ENCODE measurements around the gene FGF12. TPM values are rescaled to one million over a fixed set of nuclear protein-coding genes. Genes with fewer than 3 reads are reported as not detected.

FGF12 gene
- total RNA-seq, 2 experiments from 2014 or later: not detected

- DNase-seq: no peak
- no peaks in the 10 kb centered on the region for H3K4me1 Mint-ChIP-seq (ENCODE audit: low read depth)
- no peak overlapping the region for H3K27ac Mint-ChIP-seq
- ChIA-PET POLR2A (no interaction called here), CTCF (no interaction called here)
- H3K36me3 Mint-ChIP-seq (ENCODE audit: low read depth): no peaks in the 10 kb centered on the region
- TF ChIP-seq, protein P1, sequence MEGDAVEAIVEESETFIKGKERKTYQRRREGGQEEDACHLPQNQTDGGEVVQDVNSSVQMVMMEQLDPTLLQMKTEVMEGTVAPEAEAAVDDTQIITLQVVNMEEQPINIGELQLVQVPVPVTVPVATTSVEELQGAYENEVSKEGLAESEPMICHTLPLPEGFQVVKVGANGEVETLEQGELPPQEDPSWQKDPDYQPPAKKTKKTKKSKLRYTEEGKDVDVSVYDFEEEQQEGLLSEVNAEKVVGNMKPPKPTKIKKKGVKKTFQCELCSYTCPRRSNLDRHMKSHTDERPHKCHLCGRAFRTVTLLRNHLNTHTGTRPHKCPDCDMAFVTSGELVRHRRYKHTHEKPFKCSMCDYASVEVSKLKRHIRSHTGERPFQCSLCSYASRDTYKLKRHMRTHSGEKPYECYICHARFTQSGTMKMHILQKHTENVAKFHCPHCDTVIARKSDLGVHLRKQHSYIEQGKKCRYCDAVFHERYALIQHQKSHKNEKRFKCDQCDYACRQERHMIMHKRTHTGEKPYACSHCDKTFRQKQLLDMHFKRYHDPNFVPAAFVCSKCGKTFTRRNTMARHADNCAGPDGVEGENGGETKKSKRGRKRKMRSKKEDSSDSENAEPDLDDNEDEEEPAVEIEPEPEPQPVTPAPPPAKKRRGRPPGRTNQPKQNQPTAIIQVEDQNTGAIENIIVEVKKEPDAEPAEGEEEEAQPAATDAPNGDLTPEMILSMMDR (IDR thresholded peaks at IDR 0.05): no peak
- no peak for ATAC-seq
- no peak overlapping the region for H3K4me3 Mint-ChIP-seq
- H3K27me3 Mint-ChIP-seq: no peaks in the 10 kb centered on the region
- intact Hi-C loops (cut with micrococcal nuclease): no loop called here
- no peaks in the 10 kb centered on the region for H3K9me3 Mint-ChIP-seq
Measured at GRCh38 chr3:192367616-192368015, 359.7 kb downstream of the FGF12 start.

DNA sequence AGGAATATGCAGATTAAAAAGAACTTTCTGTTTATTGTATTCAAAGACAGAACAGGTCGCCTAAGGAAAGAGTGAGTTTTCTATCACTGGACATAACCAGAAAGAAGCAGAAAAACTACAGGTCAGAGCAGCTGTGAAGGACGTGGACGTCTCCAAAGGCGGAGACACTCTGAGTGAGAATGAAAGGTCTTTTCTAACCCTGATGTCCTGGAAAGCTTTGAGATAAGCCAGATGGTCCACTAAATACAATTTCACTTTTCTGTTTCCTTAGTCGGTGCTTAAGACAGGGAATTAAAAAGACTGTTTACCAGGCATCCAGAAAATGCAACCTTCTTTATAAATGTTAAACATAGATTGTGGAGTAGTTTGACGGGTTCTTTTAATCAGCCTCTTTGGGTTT, 360.4 kb downstream of the FGF12 start:
- no peaks in the 10 kb centered on the region for H3K9me3 Mint-ChIP-seq
- TF ChIP-seq, protein P1 (IDR thresholded peaks at IDR 0.05): no peak
- H3K4me3 Mint-ChIP-seq: no peak overlapping the region
- H3K27ac Mint-ChIP-seq: no peak overlapping the region
- H3K4me1 Mint-ChIP-seq (ENCODE audit: low read depth): no peaks in the 10 kb centered on the region
- no peaks in the 10 kb centered on the region for H3K27me3 Mint-ChIP-seq
- no peaks in the 10 kb centered on the region for H3K36me3 Mint-ChIP-seq (ENCODE audit: low read depth)
- intact Hi-C loops (cut with micrococcal nuclease): no loop called here
- CTCF ChIA-PET: no interaction called here
- no peak for DNase-seq
- POLR2A ChIA-PET: no interaction called here
- no peak for ATAC-seq

DNA sequence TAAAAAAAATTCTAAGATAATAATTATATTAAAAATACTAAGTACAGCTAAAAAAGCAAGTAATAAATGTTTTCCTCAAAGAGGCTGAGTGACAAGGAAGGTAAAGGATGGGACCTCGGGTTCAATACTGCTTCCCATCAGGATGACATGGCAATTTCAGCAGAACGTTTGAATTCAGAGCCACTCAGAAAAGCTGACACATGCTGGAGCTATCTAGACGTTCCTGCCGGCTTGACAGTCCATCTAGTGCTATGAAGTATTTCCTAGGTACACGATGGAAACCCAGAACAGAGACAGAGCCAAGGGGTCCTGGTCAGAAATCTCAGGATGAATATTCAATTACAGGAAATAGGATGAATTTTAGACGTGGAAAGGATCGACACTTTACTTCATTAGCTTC, 361.8 kb downstream of the FGF12 start:
- TF ChIP-seq, protein P1 (IDR thresholded peaks at IDR 0.05): no peak
- intact Hi-C loops (cut with micrococcal nuclease): no loop called here
- Mint-ChIP-seq H3K4me3 (no peak overlapping the region), H3K9me3 (no peaks in the 10 kb centered on the region), H3K4me1 (ENCODE audit: low read depth) (no peaks in the 10 kb centered on the region), H3K27ac (no peak overlapping the region), H3K27me3 (no peaks in the 10 kb centered on the region), H3K36me3 (ENCODE audit: low read depth) (no peaks in the 10 kb centered on the region)
- DNase-seq: no peak
- no peak for ATAC-seq
- POLR2A ChIA-PET: no interaction called here
- CTCF ChIA-PET: interaction anchor here (1.4 kb wide), 1 partner anchor 79 kb away, joined by 5 read pairs; no protein-coding TSS in a partner anchor

DNA sequence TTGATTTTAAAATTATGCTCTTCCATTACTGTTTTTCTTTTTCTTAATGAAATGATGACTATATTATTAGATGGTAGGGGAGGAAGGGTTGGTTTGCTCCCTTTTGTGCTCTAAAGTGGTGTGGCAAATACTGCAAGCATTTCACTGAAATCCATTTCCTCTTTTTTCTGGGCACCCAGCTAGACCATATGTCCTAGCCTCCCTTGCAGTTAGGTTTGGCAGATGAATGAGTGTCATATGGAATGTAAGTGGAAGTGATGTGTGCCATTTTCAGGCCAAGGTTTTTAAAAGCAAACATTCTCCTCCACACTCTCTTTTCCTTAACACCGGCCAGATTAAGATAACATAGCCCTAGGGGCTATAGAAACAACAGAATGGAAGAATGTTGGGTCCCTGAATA, 363.0 kb downstream of the FGF12 start:
- no peak overlapping the region for H3K4me3 Mint-ChIP-seq
- no peaks in the 10 kb centered on the region for H3K36me3 Mint-ChIP-seq (ENCODE audit: low read depth)
- intact Hi-C loops (cut with micrococcal nuclease): no loop called here
- CTCF ChIA-PET: no interaction called here
- no peak for ATAC-seq
- DNase-seq: no peak
- no peak overlapping the region for H3K27ac Mint-ChIP-seq
- POLR2A ChIA-PET: no interaction called here
- no peaks in the 10 kb centered on the region for H3K9me3 Mint-ChIP-seq
- no peaks in the 10 kb centered on the region for H3K4me1 Mint-ChIP-seq (ENCODE audit: low read depth)
- TF ChIP-seq, protein P1 (IDR thresholded peaks at IDR 0.05): no peak
- H3K27me3 Mint-ChIP-seq: no peaks in the 10 kb centered on the region

- ChIA-PET CTCF (no interaction called here), POLR2A (no interaction called here)
- TF ChIP-seq, protein P1 (IDR thresholded peaks at IDR 0.05): no peak
- Mint-ChIP-seq H3K36me3 (ENCODE audit: low read depth) (no peaks in the 10 kb centered on the region), H3K4me3 (no peak overlapping the region), H3K27ac (no peak overlapping the region), H3K9me3 (no peaks in the 10 kb centered on the region), H3K4me1 (ENCODE audit: low read depth) (no peaks in the 10 kb centered on the region), H3K27me3 (no peaks in the 10 kb centered on the region)
- intact Hi-C loops (cut with micrococcal nuclease): no loop called here
- ATAC-seq (no peak), DNase-seq (no peak)
Measured at GRCh38 chr3:192354687-192355086, 372.7 kb downstream of the FGF12 start.

Measured in activated CD8-positive, alpha-beta T cell treated with anti-CD3 and anti-CD28 coated beads for 36 hours (primary cell).